ENCODE measurements around the gene BRAT1.

DNA sequence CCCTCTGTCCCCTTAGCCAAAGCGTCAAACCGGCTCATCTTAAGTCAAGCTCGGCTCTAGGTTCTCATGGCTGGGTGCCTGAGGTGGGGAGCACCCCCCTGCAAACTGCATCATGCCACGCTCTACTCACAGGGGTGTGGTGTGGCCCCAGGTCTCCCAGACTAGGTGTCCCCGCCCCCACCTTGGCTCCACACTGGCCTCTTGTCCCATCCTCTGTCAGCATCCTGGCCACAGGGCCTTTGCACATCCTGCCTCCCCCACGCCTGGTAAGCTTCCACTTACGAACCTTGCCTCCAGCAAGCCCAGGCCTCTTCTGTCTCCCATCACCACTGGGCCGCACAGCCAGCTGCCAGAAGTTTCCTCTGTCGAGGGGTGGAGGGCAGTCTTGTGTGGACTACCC is 58.9 kb downstream of the BRAT1 start:
- TF ChIP-seq, protein P1, sequence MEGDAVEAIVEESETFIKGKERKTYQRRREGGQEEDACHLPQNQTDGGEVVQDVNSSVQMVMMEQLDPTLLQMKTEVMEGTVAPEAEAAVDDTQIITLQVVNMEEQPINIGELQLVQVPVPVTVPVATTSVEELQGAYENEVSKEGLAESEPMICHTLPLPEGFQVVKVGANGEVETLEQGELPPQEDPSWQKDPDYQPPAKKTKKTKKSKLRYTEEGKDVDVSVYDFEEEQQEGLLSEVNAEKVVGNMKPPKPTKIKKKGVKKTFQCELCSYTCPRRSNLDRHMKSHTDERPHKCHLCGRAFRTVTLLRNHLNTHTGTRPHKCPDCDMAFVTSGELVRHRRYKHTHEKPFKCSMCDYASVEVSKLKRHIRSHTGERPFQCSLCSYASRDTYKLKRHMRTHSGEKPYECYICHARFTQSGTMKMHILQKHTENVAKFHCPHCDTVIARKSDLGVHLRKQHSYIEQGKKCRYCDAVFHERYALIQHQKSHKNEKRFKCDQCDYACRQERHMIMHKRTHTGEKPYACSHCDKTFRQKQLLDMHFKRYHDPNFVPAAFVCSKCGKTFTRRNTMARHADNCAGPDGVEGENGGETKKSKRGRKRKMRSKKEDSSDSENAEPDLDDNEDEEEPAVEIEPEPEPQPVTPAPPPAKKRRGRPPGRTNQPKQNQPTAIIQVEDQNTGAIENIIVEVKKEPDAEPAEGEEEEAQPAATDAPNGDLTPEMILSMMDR (conservative IDR thresholded peaks at IDR 0.05; ENCODE audit: low read depth in 2 of 2), result no peak
- TF ChIP-seq POLR2AphosphoS5 (IDR thresholded peaks at IDR 0.05; ENCODE audit: low read depth) (no peak), EZH2phosphoT487 (IDR thresholded peaks at IDR 0.05; ENCODE audit: unreplicated experiment) (no peak), JUNB (IDR thresholded peaks at IDR 0.05; ENCODE audit: unreplicated experiment) (no peak), EZH2 (IDR thresholded peaks at IDR 0.05; ENCODE audit: low read depth, unreplicated experiment) (no peak), ZNF114 (CRISPR knock-in tag; IDR thresholded peaks at IDR 0.05) (no peak), CREB1 (CRISPR knock-in tag; IDR thresholded peaks at IDR 0.05; ENCODE audit: low read depth) (no peak)
- TF ChIP-seq, protein P2, sequence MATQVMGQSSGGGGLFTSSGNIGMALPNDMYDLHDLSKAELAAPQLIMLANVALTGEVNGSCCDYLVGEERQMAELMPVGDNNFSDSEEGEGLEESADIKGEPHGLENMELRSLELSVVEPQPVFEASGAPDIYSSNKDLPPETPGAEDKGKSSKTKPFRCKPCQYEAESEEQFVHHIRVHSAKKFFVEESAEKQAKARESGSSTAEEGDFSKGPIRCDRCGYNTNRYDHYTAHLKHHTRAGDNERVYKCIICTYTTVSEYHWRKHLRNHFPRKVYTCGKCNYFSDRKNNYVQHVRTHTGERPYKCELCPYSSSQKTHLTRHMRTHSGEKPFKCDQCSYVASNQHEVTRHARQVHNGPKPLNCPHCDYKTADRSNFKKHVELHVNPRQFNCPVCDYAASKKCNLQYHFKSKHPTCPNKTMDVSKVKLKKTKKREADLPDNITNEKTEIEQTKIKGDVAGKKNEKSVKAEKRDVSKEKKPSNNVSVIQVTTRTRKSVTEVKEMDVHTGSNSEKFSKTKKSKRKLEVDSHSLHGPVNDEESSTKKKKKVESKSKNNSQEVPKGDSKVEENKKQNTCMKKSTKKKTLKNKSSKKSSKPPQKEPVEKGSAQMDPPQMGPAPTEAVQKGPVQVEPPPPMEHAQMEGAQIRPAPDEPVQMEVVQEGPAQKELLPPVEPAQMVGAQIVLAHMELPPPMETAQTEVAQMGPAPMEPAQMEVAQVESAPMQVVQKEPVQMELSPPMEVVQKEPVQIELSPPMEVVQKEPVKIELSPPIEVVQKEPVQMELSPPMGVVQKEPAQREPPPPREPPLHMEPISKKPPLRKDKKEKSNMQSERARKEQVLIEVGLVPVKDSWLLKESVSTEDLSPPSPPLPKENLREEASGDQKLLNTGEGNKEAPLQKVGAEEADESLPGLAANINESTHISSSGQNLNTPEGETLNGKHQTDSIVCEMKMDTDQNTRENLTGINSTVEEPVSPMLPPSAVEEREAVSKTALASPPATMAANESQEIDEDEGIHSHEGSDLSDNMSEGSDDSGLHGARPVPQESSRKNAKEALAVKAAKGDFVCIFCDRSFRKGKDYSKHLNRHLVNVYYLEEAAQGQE (IDR thresholded peaks at IDR 0.05; ENCODE audit: unreplicated experiment), result no peak
